GM19452 (cell line): ENCODE data around the gene CORIN.

Experiments
- ATAC-seq: cut with Tn5 transposase; IDR thresholded peaks from one replicate; pipeline ENCODE4 v1.9.1; 2021; ENCODE audit not compliant: unreplicated experiment

CORIN gene

GRCh38 chr4:47836641-47837093, 1.2 kb downstream of the CORIN start:
- ATAC-seq, result peak; percentile 51

GRCh38 chr4:47835494-47835893, 2.4 kb downstream of the CORIN start:
- no peak for ATAC-seq

GRCh38 chr4:47831026-47831679, 6.7 kb downstream of the CORIN start:
- no peak for ATAC-seq

GRCh38 chr4:47830265-47831025, 7.4 kb downstream of the CORIN start:
- ATAC-seq, result no peak

- no peak for ATAC-seq
Measured at GRCh38 chr4:47829438-47829837, 8.4 kb downstream of the CORIN start.

GRCh38 chr4:47827343-47828047, 10.4 kb downstream of the CORIN start:
- ATAC-seq, result no peak

GRCh38 chr4:47824840-47825239, 13.0 kb downstream of the CORIN start:
- ATAC-seq, result no peak

- no peak for ATAC-seq
Measured at GRCh38 chr4:47819178-47819577, 18.7 kb downstream of the CORIN start.

- no peak for ATAC-seq
Measured at GRCh38 chr4:47817275-47817674, 20.6 kb downstream of the CORIN start.

- no peak for ATAC-seq
Measured at GRCh38 chr4:47816748-47817147, 21.1 kb downstream of the CORIN start.

GRCh38 chr4:47814618-47815295, 23.1 kb downstream of the CORIN start:
- ATAC-seq, result no peak

GRCh38 chr4:47809654-47810203, 28.1 kb downstream of the CORIN start:
- ATAC-seq, result no peak

- ATAC-seq, result no peak
Measured at GRCh38 chr4:47804598-47804997, 33.3 kb downstream of the CORIN start.

GRCh38 chr4:47801481-47802002, 36.3 kb downstream of the CORIN start:
- no peak for ATAC-seq

GRCh38 chr4:47798165-47798564, 39.7 kb downstream of the CORIN start:
- ATAC-seq, result no peak

- no peak for ATAC-seq
Measured at GRCh38 chr4:47791965-47792364, 45.9 kb downstream of the CORIN start.

- no peak for ATAC-seq
Measured at GRCh38 chr4:47790105-47790504, 47.8 kb downstream of the CORIN start.

GRCh38 chr4:47788126-47788525, 49.7 kb downstream of the CORIN start:
- ATAC-seq, result no peak

GRCh38 chr4:47786958-47787370, 50.9 kb downstream of the CORIN start:
- peak; percentile 82 for ATAC-seq

- ATAC-seq, result no peak
Measured at GRCh38 chr4:47785153-47785552, 52.7 kb downstream of the CORIN start.

- no peak for ATAC-seq
Measured at GRCh38 chr4:47784222-47784621, 53.6 kb downstream of the CORIN start.
